Stomach (tissue), 9 donors: ENCODE results near the gene LEMD3. TPM values are rescaled to one million over a fixed set of nuclear protein-coding genes. Genes with fewer than 3 reads are reported as not detected.

ENCODE experiments used
- DNase-seq, 2 donors: peaks; one replicate each; pipeline versions ENCODE4 v3.0.0 to v3.0.0-alpha.2; 2013 to 2019
- H3K27ac ChIP-seq, 5 donors: fragments of 200-600 bp in 4 of 5; sonication (generic) in 4 of 5; one replicate each; pipeline ENCODE4 v1.5.1; 2013 to 2019; ENCODE audit warnings: mild to moderate bottlenecking in 1 of 5, moderate library complexity in 1 of 5
- H3K27me3 ChIP-seq, 3 donors: fragments of 200-600 bp; sonication (generic); one replicate each; pipeline ENCODE4 v1.5.1; 2017 to 2019; ENCODE audit warnings: mixed run types in 1 of 3
- H3K36me3 ChIP-seq, 4 donors: fragments of 200-600 bp; sonication (generic); 1 replicate in 3 of 4; 2 replicates in 1 of 4; pipeline ENCODE4 v1.5.1; 2016 to 2019
- H3K4me1 ChIP-seq, 4 donors: fragments of 200-600 bp; sonication (generic); one replicate each; pipeline ENCODE4 v1.5.1; 2016 to 2019
- H3K4me3 ChIP-seq, 4 donors: fragments of 200-600 bp; sonication (generic) in 3 of 4; one replicate each; pipeline ENCODE4 v1.5.1; 2016 to 2019; ENCODE audit warnings: mild to moderate bottlenecking in 1 of 4
- H3K9me3 ChIP-seq, 4 donors: fragments of 200-600 bp; sonication (generic); one replicate each; pipeline ENCODE4 v1.5.1; 2016 to 2019
- EP300 ChIP-seq: sonication (generic); formaldehyde crosslinking; IDR thresholded peaks from one replicate; pipeline ENCODE4 v1.6.1; 2017; ENCODE audit warnings: antibody characterized with exemption
- POLR2AphosphoS5 ChIP-seq, 3 donors: sonication (generic); formaldehyde crosslinking; IDR thresholded peaks; one replicate each; pipeline ENCODE4 v1.6.1; 2016; ENCODE audit warnings: antibody characterized with exemption in 3 of 3
- WGBS, 5 donors: extraction: QIAGEN DNeasy Blood & Tissue Kit in 3 of 5; methylation state at CpG; one replicate each; pipeline versions ENCODE4 v1.1.5 to v1.1.7; 2013 to 2018; 5-methylcytosine and 5-hydroxymethylcytosine counted together
- intact Hi-C: fragments of 100-400 bp; cut with DNase I; formaldehyde crosslinking; loops from one replicate; pipeline ENCODE4 v1.15.1; 2023; ENCODE audit warnings: low total_unique reads
- polyA plus RNA-seq, 3 donors: library from polyadenylated mRNA; stranded (reverse); fragments of 200-250 nt; gene quantifications; one replicate each; pipeline ENCODE4 v1.2.3, GENCODE V29; 2013
- total RNA-seq, 5 donors: library from RNA; depleted of rRNA; stranded (reverse); fragments of >200 nt; gene quantifications; one replicate each; pipeline versions ENCODE4 v1.1.0 to v1.2.3, GENCODE V29; 2014 to 2016
- TF ChIP-seq, protein P1 (sequence below), 7 experiments: fragments of 450-650 bp in 4 of 7; fragments of 200-600 bp in 3 of 7; sonication (generic) in 3 of 7; IDR thresholded peaks; one replicate each; pipeline ENCODE4 v1.5.1; 2016 to 2019; ENCODE audit warnings: antibody characterized with exemption in 7 of 7, control low read depth in 2 of 7, mild to moderate bottlenecking in 1 of 7
- donor health status: healthy with polysubstance abuse.
- donor health status: Bipolar disorder and iron deficiency.
- donor health status: healthy.

Gene LEMD3
- total and polyA plus RNA-seq, 8 donors, result 2.7 to 230 (median 18.9) TPM

DNA sequence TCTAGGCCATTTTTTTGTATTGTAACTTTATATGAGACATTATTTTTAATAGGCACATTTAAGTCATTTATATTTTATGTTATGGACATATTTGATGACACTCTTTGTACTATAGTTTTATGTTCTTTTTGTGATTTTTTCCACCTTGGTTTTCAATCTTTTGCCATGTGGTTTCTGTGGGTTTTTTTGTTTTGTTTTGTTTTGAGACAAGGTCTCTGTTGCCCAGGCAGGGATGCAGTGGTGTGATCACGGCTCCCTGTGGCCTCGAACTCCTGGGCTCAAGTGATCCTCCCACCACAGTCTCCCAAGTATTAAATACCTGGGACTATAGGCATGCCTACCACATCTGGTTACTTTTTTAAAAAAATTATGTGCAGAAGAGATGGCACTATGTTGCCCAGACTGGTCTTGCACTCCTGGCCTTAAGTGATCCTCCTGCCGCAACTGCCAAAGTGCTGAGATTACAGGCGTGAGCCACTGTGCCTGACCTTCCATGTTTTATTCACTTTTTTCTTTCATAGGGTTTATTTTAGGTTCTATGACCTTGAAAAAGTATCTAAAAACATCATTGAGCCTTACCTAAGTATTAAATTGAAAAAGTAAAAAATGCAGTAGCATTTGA is 125.4 kb downstream of the LEMD3 start:
- TF ChIP-seq POLR2AphosphoS5 (IDR thresholded peaks at IDR 0.05) (no peak), EP300 (no peak)
- Histone ChIP-seq H3K27ac (no peak overlapping the region), H3K27me3 (no peaks in the 10 kb centered on the region), H3K9me3 (no peaks in the 10 kb centered on the region), H3K4me1 (peaks cover 0 to 28% (median 10%) of the 10 kb centered on the region in 4 donors), H3K36me3 (no peaks in the 10 kb centered on the region), H3K4me3 (no peak overlapping the region)
- intact Hi-C loops, result no loop called here
- WGBS, 5 donors, result 75 to 93% (median 86%) methylated on average over 4 of the region's 4 CpGs
- no peak for DNase-seq

DNA sequence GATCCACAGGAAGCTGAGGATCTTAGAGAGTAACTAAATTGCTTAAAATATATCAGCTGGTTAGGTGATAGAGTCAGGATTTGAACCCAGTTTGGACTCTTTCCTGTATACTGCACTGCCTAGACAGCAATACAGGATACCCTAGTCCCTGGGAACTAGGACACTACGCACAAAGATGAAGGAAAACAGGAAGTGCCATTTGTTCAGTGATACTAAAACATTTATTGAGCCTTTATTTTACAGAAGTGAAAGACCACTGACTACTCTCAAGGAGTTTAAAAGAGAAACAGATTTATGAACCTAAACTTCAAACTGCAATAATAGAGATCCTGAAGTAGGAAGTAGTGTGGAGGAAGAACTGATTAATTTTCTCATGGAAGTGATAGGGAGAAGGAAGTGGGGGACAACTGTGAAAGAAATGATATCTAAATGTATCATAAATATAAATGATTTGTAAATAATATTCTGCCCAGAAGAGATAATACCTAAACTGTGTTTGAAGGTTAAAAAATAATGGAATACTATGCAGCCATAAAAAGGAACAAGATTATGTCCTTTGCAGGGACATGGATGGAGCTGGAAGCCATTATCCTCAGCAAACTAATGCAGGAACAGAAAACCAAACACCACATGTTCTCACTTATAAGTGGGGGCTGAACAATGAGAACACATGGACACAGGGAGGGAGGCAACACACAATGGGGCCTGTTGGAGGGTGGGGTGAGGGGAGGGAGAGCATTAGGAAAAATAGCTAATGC is 127.3 kb downstream of the LEMD3 start:
- no peak overlapping the region for H3K27ac ChIP-seq
- DNase-seq, result no peak
- H3K36me3 ChIP-seq, result no peaks in the 10 kb centered on the region
- H3K27me3 ChIP-seq, result no peaks in the 10 kb centered on the region
- no peaks in the 10 kb centered on the region for H3K9me3 ChIP-seq
- no peak for TF ChIP-seq EP300
- TF ChIP-seq, protein P1, sequence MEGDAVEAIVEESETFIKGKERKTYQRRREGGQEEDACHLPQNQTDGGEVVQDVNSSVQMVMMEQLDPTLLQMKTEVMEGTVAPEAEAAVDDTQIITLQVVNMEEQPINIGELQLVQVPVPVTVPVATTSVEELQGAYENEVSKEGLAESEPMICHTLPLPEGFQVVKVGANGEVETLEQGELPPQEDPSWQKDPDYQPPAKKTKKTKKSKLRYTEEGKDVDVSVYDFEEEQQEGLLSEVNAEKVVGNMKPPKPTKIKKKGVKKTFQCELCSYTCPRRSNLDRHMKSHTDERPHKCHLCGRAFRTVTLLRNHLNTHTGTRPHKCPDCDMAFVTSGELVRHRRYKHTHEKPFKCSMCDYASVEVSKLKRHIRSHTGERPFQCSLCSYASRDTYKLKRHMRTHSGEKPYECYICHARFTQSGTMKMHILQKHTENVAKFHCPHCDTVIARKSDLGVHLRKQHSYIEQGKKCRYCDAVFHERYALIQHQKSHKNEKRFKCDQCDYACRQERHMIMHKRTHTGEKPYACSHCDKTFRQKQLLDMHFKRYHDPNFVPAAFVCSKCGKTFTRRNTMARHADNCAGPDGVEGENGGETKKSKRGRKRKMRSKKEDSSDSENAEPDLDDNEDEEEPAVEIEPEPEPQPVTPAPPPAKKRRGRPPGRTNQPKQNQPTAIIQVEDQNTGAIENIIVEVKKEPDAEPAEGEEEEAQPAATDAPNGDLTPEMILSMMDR (IDR thresholded peaks at IDR 0.05), result peak in 1 of 7 experiments; percentile 4
- WGBS, 5 donors, result 74 to 90% (median 76%) methylated on average over 1 of the region's 1 CpG
- H3K4me1 ChIP-seq, result peaks cover 0 to 32% (median 16%) of the 10 kb centered on the region in 4 donors
- intact Hi-C loops, result no loop called here
- no peak overlapping the region for H3K4me3 ChIP-seq

Other genes with a start within 250 kb of the LEMD3 start
- 10 to 100 TPM in 2 of 5 donors, 1 to 10 TPM in 2, not detected in 1; 1.4 to 11.1 (median 7.1) TPM for gene WIF1, start 48.3 kb upstream of the LEMD3 start, total RNA-seq
- under 1 TPM in 1 of 3 donors, not detected in 2; 0.10 TPM for gene WIF1, start 48.3 kb upstream of the LEMD3 start, polyA plus RNA-seq
- gene MSRB3, start 109.1 kb downstream of the LEMD3 start, total RNA-seq, result 100 to 1,000 TPM in 1 of 5 donors, 10 to 100 TPM in 4; 10.7 to 142 (median 75.3) TPM
- gene MSRB3, start 109.1 kb downstream of the LEMD3 start, polyA plus RNA-seq, result 10 to 100 TPM; 16.2 to 26.4 (median 17.9) TPM